Common myeloid progenitor, CD34-positive (primary cell): ENCODE measurements around the gene FAM110C.
A peak's percentile ranks its signal among the peaks of the same experiment; 100 is the strongest.

ENCODE experiments used
- CTCF ChIA-PET: fragments of 350-600 bp; sonication (Branson Sonifier 250); formaldehyde crosslinking; loops from one replicate; lab custom pipeline; 2021; ENCODE audit warnings: antibody characterized with exemption; lab: Charles Lee
- POLR2A ChIA-PET: fragments of 350-600 bp; sonication (Branson Sonifier 250); formaldehyde crosslinking; loops from one replicate; lab custom pipeline; 2021; ENCODE audit warnings: antibody characterized with exemption; lab: Charles Lee
- DNase-seq, 3 donors: peaks; one replicate each; pipeline versions ENCODE4 v3.0.0 to v3.0.0-alpha.2; 2013
- H3K27ac ChIP-seq, 2 experiments: 1 replicate in 1 of 2; 2 replicates in 1 of 2; pipeline ENCODE4 v1.7.0; 2013; ENCODE audit warnings: inconsistent platforms in 2 of 2, low read length in 2 of 2, mild to moderate bottlenecking in 2 of 2, low read depth in 1 of 2, moderate library complexity in 1 of 2; ENCODE audit not compliant: severe bottlenecking in 2 of 2, insufficient read depth in 1 of 2, poor library complexity in 1 of 2
- H3K27me3 ChIP-seq, 5 experiments: replicated peaks in 2 of 5; 1 replicate in 3 of 5; 2 replicates in 2 of 5; pipeline versions ENCODE4 v1.6.1 to v1.7.0; 2013; ENCODE audit warnings: low read length in 4 of 5, mild to moderate bottlenecking in 2 of 5, moderate library complexity in 2 of 5, inconsistent platforms in 1 of 5; ENCODE audit not compliant: insufficient read depth in 5 of 5, control insufficient read depth in 4 of 5
- H3K36me3 ChIP-seq, 4 experiments: 1 replicate in 2 of 4; 2 replicates in 2 of 4; pipeline versions ENCODE4 v1.6.1 to v1.7.0; 2013; ENCODE audit warnings: low read length in 3 of 4, control low read depth in 1 of 4, mild to moderate bottlenecking in 1 of 4; ENCODE audit not compliant: control insufficient read depth in 4 of 4, insufficient read depth in 4 of 4
- H3K4me1 ChIP-seq, 4 experiments: 1 replicate in 3 of 4; 2 replicates in 1 of 4; pipeline versions ENCODE4 v1.6.1 to v1.7.1; 2013; ENCODE audit warnings: low read length in 3 of 4, mild to moderate bottlenecking in 3 of 4, control low read depth in 1 of 4, inconsistent platforms in 1 of 4, moderate library complexity in 1 of 4; ENCODE audit not compliant: control insufficient read depth in 4 of 4, insufficient read depth in 4 of 4; ENCODE audit errors: control extremely low read depth in 1 of 4
- H3K4me3 ChIP-seq, 7 experiments: 1 replicate in 4 of 7; 2 replicates in 3 of 7; pipeline versions ENCODE4 v1.5.1 to v1.7.0; 2013; ENCODE audit warnings: mild to moderate bottlenecking in 7 of 7, low read length in 6 of 7, moderate library complexity in 6 of 7, inconsistent platforms in 2 of 7, low read depth in 2 of 7, control low read depth in 1 of 7; ENCODE audit not compliant: insufficient read depth in 4 of 7, control insufficient read depth in 1 of 7; ENCODE audit errors: extremely low read depth in 1 of 7
- H3K9me3 ChIP-seq, 5 experiments: 1 replicate in 4 of 5; 2 replicates in 1 of 5; pipeline versions ENCODE4 v1.6.1 to v1.7.1; 2013; ENCODE audit warnings: low read length in 4 of 5, mild to moderate bottlenecking in 2 of 5, inconsistent platforms in 1 of 5, low read depth in 1 of 5, moderate library complexity in 1 of 5; ENCODE audit not compliant: control insufficient read depth in 4 of 5, insufficient read depth in 2 of 5; ENCODE audit errors: control extremely low read depth in 1 of 5
- WGBS: methylation state at CpG from one replicate; pipeline ENCODE4 v1.1.5; 2013; ENCODE audit not compliant: insufficient coverage; 5-methylcytosine and 5-hydroxymethylcytosine counted together

Gene FAM110C

DNA sequence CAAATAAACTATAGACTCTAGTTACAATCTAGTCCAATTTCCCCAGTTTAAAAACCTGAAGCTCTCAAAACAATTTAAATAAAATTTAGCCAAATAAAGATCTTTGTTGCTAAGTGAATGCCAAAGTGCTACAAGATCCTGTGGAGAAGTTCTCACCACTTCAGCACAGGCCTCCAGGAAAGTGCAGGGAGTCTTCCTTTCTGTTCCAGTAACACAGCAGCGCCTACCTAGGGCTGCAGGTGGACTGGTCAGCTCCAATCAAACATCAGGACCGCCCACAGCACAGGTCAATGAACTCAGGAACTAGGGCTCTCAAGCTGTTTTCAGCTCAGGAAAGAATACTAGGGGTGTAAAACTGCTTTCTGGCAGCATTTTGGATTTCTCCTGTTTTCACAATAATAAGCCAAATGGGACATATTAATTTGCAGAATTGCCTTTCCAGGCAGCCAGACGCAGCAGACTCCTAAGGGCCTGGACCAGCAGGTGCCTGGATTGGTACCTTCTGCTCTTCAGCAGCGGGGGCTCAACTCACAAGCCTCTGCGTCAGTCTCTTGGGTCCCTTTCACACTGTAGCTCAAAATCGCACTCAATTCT, 1.5 kb downstream of the FAM110C start:
- ChIA-PET CTCF (interaction anchor here (0.9 kb wide), 1 partner anchor 22 kb away, joined by 3 read pairs; no protein-coding TSS in a partner anchor), POLR2A (no interaction called here)
- H3K4me1 ChIP-seq, result peaks cover 0 to 21% (median 8%) of the 10 kb centered on the region in 4 experiments
- DNase-seq, result no peak
- no peaks in the 10 kb centered on the region for H3K36me3 ChIP-seq
- H3K4me3 ChIP-seq, result peak overlapping the region in 1 of 7 experiments; percentile 36
- 48% methylated on average over 5 of the region's 6 CpGs for WGBS
- H3K27ac ChIP-seq, result no peak overlapping the region
- peaks cover 0 to 7% (median under 1%) of the 10 kb centered on the region in 5 experiments for H3K9me3 ChIP-seq
- peaks cover 17 to 92% (median 28%) of the 10 kb centered on the region in 5 experiments for H3K27me3 ChIP-seq

DNA sequence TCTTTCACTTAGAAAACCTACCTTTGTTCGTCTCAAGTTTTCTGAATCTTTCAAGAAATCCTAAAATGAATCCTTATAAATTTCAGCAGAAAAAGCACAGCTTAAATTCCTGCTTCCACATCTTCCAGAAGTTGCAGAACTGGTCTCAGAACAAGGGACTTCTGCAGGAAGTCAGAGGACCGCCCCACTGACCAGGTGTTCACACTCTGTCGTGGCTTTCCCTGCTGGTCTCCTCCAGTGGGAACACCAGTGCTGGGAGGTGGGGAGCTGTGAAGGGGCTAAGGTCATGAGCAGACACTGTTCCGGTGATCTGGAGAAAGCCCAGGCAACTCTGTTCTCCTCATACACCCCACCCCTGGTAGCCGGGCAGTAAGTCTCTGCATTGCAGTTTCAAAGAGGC, 3.5 kb downstream of the FAM110C start:
- no peak overlapping the region for H3K4me3 ChIP-seq
- H3K27me3 ChIP-seq, result peaks cover 16 to 84% (median 28%) of the 10 kb centered on the region in 5 experiments
- peaks cover 0 to 4% (median 0%) of the 10 kb centered on the region in 5 experiments for H3K9me3 ChIP-seq
- no peak for DNase-seq
- POLR2A ChIA-PET, result no interaction called here
- no peaks in the 10 kb centered on the region for H3K36me3 ChIP-seq
- peaks cover 0 to 21% (median 8%) of the 10 kb centered on the region in 4 experiments for H3K4me1 ChIP-seq
- 100% methylated on average over 1 of the region's 5 CpGs for WGBS
- CTCF ChIA-PET, result no interaction called here
- H3K27ac ChIP-seq, result no peak overlapping the region

DNA sequence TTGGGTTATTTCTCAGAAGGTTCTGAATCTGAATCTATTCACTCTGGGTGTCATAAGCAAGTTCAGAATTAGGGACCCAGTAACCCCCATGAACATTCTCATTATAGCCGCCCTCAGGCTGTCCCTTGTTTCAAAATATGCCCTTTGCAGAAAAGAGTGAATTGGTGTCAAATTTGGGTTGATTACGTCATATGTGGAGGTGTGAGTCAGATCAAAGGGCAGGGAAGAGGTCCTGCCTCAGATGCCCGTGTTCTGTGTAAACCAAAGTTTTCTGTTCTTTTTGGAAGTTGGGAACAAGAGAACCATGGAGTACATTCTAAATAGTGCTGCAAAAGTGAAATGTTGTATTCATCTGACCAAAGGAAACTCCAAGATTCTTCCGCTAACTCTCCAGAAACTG, 5.8 kb downstream of the FAM110C start:
- Histone ChIP-seq H3K4me1 (peaks cover 0 to 4% (median 1%) of the 10 kb centered on the region in 4 experiments), H3K4me3 (no peak overlapping the region), H3K9me3 (peaks cover 0 to 2% (median 0%) of the 10 kb centered on the region in 5 experiments), H3K36me3 (no peaks in the 10 kb centered on the region), H3K27me3 (peaks cover 14 to 66% (median 28%) of the 10 kb centered on the region in 5 experiments), H3K27ac (no peak overlapping the region)
- ChIA-PET POLR2A (no interaction called here), CTCF (no interaction called here)
- WGBS, result 74% methylated on average over 3 of the region's 4 CpGs
- no peak for DNase-seq

DNA sequence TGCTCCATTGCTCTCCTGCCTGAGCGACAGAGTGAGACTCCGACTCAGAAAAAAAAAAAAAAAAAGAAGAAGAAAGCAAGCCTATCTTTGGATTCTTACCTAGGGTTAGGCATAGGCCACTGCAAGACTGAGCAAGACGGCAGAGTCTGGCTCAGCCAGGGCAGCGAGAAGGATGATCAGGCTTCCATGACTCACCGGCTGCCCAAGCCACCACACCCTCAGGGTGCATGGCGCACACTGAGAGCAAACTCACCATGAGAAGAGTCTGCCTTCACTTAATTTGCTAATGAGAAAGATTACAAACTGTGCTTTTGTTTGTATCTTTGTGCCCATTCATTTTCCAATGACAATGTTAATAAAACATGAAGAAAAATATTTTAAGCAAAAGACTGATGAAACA, 8.2 kb downstream of the FAM110C start:
- H3K27me3 ChIP-seq, result peaks cover 3 to 42% (median 11%) of the 10 kb centered on the region in 5 experiments
- H3K4me1 ChIP-seq, result peaks cover 0 to 5% (median 3%) of the 10 kb centered on the region in 4 experiments
- WGBS, result 93% methylated on average over 6 of the region's 6 CpGs
- DNase-seq, result no peak
- H3K27ac ChIP-seq, result no peak overlapping the region
- ChIA-PET CTCF (no interaction called here), POLR2A (no interaction called here)
- peaks cover 0 to 2% (median 0%) of the 10 kb centered on the region in 5 experiments for H3K9me3 ChIP-seq
- H3K36me3 ChIP-seq, result no peaks in the 10 kb centered on the region
- H3K4me3 ChIP-seq, result no peak overlapping the region

DNA sequence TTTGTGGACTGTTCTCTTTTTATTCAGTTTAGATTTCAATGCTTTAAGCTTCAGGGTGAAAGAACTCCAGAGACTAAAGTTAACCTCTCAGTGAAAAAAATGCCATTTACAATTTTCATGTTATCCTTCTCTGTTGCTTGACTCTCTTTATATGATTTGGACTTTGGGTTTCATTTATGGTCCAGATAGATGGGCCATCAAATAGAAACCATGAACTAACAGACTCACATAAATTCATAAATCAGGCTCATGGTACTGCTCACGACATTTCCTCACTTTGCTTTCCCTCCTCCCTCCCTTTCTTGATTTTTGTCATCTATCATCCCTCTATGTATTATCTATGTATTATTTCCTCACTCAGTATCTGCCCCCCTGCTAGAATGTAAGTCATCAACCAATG, 10.0 kb downstream of the FAM110C start:
- CTCF ChIA-PET, result no interaction called here
- Histone ChIP-seq H3K4me1 (peaks cover 0 to 5% (median 3%) of the 10 kb centered on the region in 4 experiments), H3K4me3 (no peak overlapping the region), H3K27me3 (peaks cover 0 to 25% (median 5%) of the 10 kb centered on the region in 5 experiments), H3K36me3 (no peaks in the 10 kb centered on the region), H3K27ac (no peak overlapping the region), H3K9me3 (peaks cover 0 to 2% (median 0%) of the 10 kb centered on the region in 5 experiments)
- POLR2A ChIA-PET, result no interaction called here
- 100% methylated on average over 1 of the region's 1 CpG for WGBS
- DNase-seq, result no peak

DNA sequence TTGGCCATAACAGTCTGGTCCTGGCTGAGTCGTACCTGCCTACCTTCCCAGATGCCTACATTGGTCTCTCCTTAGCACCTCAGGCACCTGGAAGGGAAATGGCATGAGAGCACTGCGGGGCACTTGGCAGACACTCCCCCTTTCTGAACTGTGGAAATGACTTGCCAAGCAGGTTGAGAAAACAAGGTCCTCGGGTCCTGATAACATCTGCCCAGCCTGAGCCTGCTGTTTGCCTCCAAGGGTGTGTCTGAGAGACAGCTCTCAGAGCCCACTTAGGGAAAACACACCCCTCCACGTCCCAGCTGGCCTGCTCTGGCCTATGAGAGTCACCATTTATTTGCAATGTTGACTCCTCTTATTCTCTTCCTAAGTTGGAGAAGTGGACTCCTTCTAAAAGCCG, 10.5 kb downstream of the FAM110C start:
- 75% methylated on average over 5 of the region's 5 CpGs for WGBS
- ChIA-PET CTCF (no interaction called here), POLR2A (no interaction called here)
- no peak overlapping the region for H3K4me3 ChIP-seq
- no peaks in the 10 kb centered on the region for H3K36me3 ChIP-seq
- DNase-seq, result no peak
- peaks cover 0 to 2% (median 0%) of the 10 kb centered on the region in 5 experiments for H3K9me3 ChIP-seq
- H3K4me1 ChIP-seq, result peaks cover 0 to 5% (median 3%) of the 10 kb centered on the region in 4 experiments
- no peak overlapping the region for H3K27ac ChIP-seq
- H3K27me3 ChIP-seq, result peaks cover 0 to 22% (median 5%) of the 10 kb centered on the region in 5 experiments

DNA sequence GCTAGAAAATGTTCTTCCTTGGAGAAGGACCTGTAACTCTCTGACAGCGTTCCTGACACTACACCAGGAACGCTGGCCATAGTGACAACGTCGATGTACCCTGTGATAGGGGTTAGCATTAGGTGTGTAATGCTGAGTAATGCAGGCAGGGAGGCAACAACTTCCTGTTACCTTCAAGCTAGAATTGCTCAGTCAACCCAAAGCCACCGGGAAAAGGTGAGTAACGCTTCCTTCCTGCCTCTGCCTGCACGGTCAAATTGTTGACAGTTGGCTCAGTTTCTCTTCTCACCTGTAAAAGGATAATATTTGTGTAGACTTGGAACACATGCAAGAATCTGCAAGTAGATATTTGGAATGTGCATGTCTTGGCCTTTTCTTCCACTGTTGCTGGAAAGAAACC, 12.7 kb downstream of the FAM110C start:
- Histone ChIP-seq H3K27ac (no peak overlapping the region), H3K27me3 (peaks cover 0 to 6% (median 0%) of the 10 kb centered on the region in 5 experiments), H3K9me3 (peaks cover 0 to 2% (median 0%) of the 10 kb centered on the region in 5 experiments), H3K36me3 (no peaks in the 10 kb centered on the region), H3K4me1 (peaks cover 0 to 5% (median 3%) of the 10 kb centered on the region in 4 experiments), H3K4me3 (no peak overlapping the region)
- CTCF ChIA-PET, result no interaction called here
- WGBS, result 39% methylated on average over 4 of the region's 7 CpGs
- peak in 1 of 3 donors; percentile 16 for DNase-seq
- POLR2A ChIA-PET, result no interaction called here
